B cell (primary cell): ENCODE measurements around the gene CD300LG. TPM values are rescaled to one million over a fixed set of nuclear protein-coding genes. Genes with fewer than 3 reads are reported as not detected.

Source experiments
- ATAC-seq: fragments of 200-7000 bp; cut with Tn5 transposase; one replicate; pipeline ENCODE4 v1.10.0; 2021; ENCODE audit warnings: low read depth, mild to moderate bottlenecking, moderate number of reproducible peaks, moderate library complexity
- CTCF ChIA-PET: fragments of 350-600 bp; sonication (Branson Sonifier 250); formaldehyde crosslinking; loops from one replicate; lab custom pipeline; 2021; ENCODE audit warnings: antibody characterized with exemption, inconsistent platforms; lab: Charles Lee
- POLR2A ChIA-PET: fragments of 350-600 bp; sonication (Branson Sonifier 250); formaldehyde crosslinking; loops from one replicate; lab custom pipeline; 2021; ENCODE audit warnings: antibody characterized with exemption; lab: Charles Lee
- DNase-seq: peaks from one replicate; pipeline ENCODE4 v3.0.0; 2013
- H2AFZ ChIP-seq: 2 replicates; pipeline ENCODE4 v1.6.1; 2012; ENCODE audit warnings: mild to moderate bottlenecking, low read depth, low read length; ENCODE audit not compliant: insufficient read depth, poor library complexity, severe bottlenecking
- H3K27ac ChIP-seq, 2 donors: 1 replicate in 1 of 2; 2 replicates in 1 of 2; pipeline ENCODE4 v1.5.1; 2012 to 2013; ENCODE audit warnings: low read length in 2 of 2, mild to moderate bottlenecking in 2 of 2, moderate library complexity in 1 of 2
- H3K27me3 ChIP-seq, 4 experiments: fragments of 200-600 bp in 1 of 4; sonication (generic) in 1 of 4; replicated peaks in 1 of 4; 1 replicate in 2 of 4; 2 replicates in 2 of 4; pipeline versions ENCODE4 v1.6.1 to v1.7.0; 2013 to 2016; ENCODE audit warnings: low read length in 3 of 4, mild to moderate bottlenecking in 2 of 4, mixed read lengths in 1 of 4, moderate library complexity in 1 of 4; ENCODE audit not compliant: insufficient read depth in 4 of 4, control insufficient read depth in 3 of 4; ENCODE audit errors: control extremely low read depth in 1 of 4
- H3K36me3 ChIP-seq, 2 experiments: replicated peaks in 1 of 2; 1 replicate in 1 of 2; 2 replicates in 1 of 2; pipeline versions ENCODE4 v1.6.1 to v1.7.1; 2013; ENCODE audit warnings: low read length in 1 of 2; ENCODE audit not compliant: insufficient read depth in 2 of 2, control insufficient read depth in 1 of 2; ENCODE audit errors: control extremely low read depth in 1 of 2, extremely low read depth in 1 of 2
- H3K4me1 ChIP-seq, 2 donors: fragments of 200-600 bp in 1 of 2; sonication (generic) in 1 of 2; 1 replicate in 1 of 2; 2 replicates in 1 of 2; pipeline versions ENCODE4 v1.5.1 to v1.6.1; 2013 to 2017; ENCODE audit warnings: low read length in 2 of 2; ENCODE audit not compliant: control insufficient read depth in 2 of 2, insufficient read depth in 2 of 2
- H3K4me2 ChIP-seq: replicated peaks from 2 replicates; pipeline ENCODE3; 2012; ENCODE audit warnings: mild to moderate bottlenecking, low read depth, low read length; ENCODE audit not compliant: poor library complexity, severe bottlenecking
- H3K4me3 ChIP-seq, 5 experiments: fragments of 200-600 bp in 1 of 5; sonication (generic) in 1 of 5; 1 replicate in 3 of 5; 2 replicates in 2 of 5; pipeline versions ENCODE4 v1.5.1 to v1.7.0; 2011 to 2016; ENCODE audit warnings: low read length in 4 of 5, mild to moderate bottlenecking in 4 of 5, low read depth in 2 of 5, control low read depth in 1 of 5, moderate library complexity in 1 of 5; ENCODE audit not compliant: insufficient read depth in 1 of 5; ENCODE audit errors: control extremely low read depth in 1 of 5, extremely low read depth in 1 of 5
- H3K79me2 ChIP-seq: fragments of 200-600 bp; sonication (generic); one replicate; pipeline ENCODE4 v1.6.0; 2016; ENCODE audit warnings: low read length; ENCODE audit not compliant: control insufficient read depth, insufficient read depth
- H3K9ac ChIP-seq: fragments of 200-600 bp; sonication (generic); 2 replicates; pipeline ENCODE4 v1.6.1; 2017; ENCODE audit warnings: mild to moderate bottlenecking, low read length, moderate library complexity
- H3K9me3 ChIP-seq, 3 donors: one replicate each; pipeline versions ENCODE4 v1.6.1 to v1.7.1; 2013; ENCODE audit warnings: low read length in 2 of 3; ENCODE audit not compliant: control insufficient read depth in 2 of 3, insufficient read depth in 1 of 3; ENCODE audit errors: control extremely low read depth in 1 of 3
- H4K20me1 ChIP-seq: 2 replicates; pipeline ENCODE4 v1.6.0; 2012; ENCODE audit warnings: mild to moderate bottlenecking, low read length; ENCODE audit not compliant: insufficient read depth, control insufficient read depth, poor library complexity, severe bottlenecking
- H3K27ac Mint-ChIP-seq: one replicate; pipeline ENCODE4 v1.8.0; 2021; ENCODE audit warnings: mixed read lengths
- H3K27me3 Mint-ChIP-seq: one replicate; pipeline ENCODE4 v1.8.0; 2021; ENCODE audit warnings: mixed read lengths
- H3K4me1 Mint-ChIP-seq: one replicate; pipeline ENCODE4 v1.8.0; 2021; ENCODE audit warnings: mixed read lengths
- H3K4me3 Mint-ChIP-seq: one replicate; pipeline ENCODE4 v1.8.0; 2021; ENCODE audit warnings: mixed read lengths
- H3K9me3 Mint-ChIP-seq: one replicate; pipeline ENCODE4 v1.8.0; 2022; ENCODE audit warnings: mixed read lengths; ENCODE audit not compliant: insufficient read depth
- CTCF ChIP-seq: fragments of 200-600 bp; IDR thresholded peaks from one replicate; pipeline ENCODE4 v1.8.0; 2022; ENCODE audit warnings: antibody characterized with exemption, mild to moderate bottlenecking
- EZH2 ChIP-seq: IDR thresholded peaks from 2 replicates; pipeline ENCODE4 v1.6.1; 2012; ENCODE audit warnings: borderline replicate concordance, low read depth, mild to moderate bottlenecking, moderate library complexity, low read length; ENCODE audit not compliant: insufficient read depth, poor library complexity, severe bottlenecking
- WGBS: methylation state at CpG from one replicate; pipeline ENCODE4 v1.1.5; 2013; ENCODE audit warnings: missing lambda C conversion rate; ENCODE audit not compliant: insufficient coverage; 5-methylcytosine and 5-hydroxymethylcytosine counted together
- intact Hi-C: fragments of 100-400 bp; cut with micrococcal nuclease; formaldehyde crosslinking; loops from one replicate; pipeline ENCODE4 v1.10.0; 2022
- polyA plus RNA-seq: library from polyadenylated mRNA; depleted of rRNA; stranded (reverse); fragments of >200 nt; gene quantifications from 2 replicates; pipeline ENCODE4 v1.2.3, GENCODE V29; 2012
- total RNA-seq, 2 donors: library from RNA; stranded (reverse); fragments of 120-200 nt in 1 of 2; gene quantifications; 1 replicate in 1 of 2; 2 replicates in 1 of 2; pipeline versions ENCODE4 v1.2.3 to v1.2.4, GENCODE V29; 2013 to 2022

CD300LG gene
- total and polyA plus RNA-seq, 2 donors (not counting 1 experiment from before 2014, with no cell fraction given) = not detected

- Histone ChIP-seq H3K27me3 (peaks cover 0 to 8% (median 7%) of the 10 kb centered on the region in 4 experiments), H2AFZ (no peak overlapping the region), H3K36me3 (no peaks in the 10 kb centered on the region), H3K4me1 (no peaks in the 10 kb centered on the region), H3K79me2 (no peaks in the 10 kb centered on the region), H4K20me1 (no peaks in the 10 kb centered on the region), H3K9me3 (peaks cover 0 to 5% (median 2%) of the 10 kb centered on the region in 3 donors), H3K4me2 (no peak overlapping the region), H3K4me3 (no peak overlapping the region), H3K27ac (no peak overlapping the region), H3K9ac (no peak overlapping the region)
- intact Hi-C loops = no loop called here
- WGBS = no CpG with 5 or more reads among the region's 3 CpGs
- no peak for ATAC-seq
- Mint-ChIP-seq H3K9me3 (peaks cover 2% of the 10 kb centered on the region), H3K27ac (no peak overlapping the region), H3K27me3 (peaks cover 41% of the 10 kb centered on the region), H3K4me3 (no peak overlapping the region), H3K4me1 (no peaks in the 10 kb centered on the region)
- POLR2A ChIA-PET = no interaction called here
- no peak for TF ChIP-seq CTCF
- no peak for TF ChIP-seq EZH2
- no peak for DNase-seq
- CTCF ChIA-PET = no interaction called here
Observed at GRCh38 chr17:43801844-43802243, 45.1 kb upstream of the CD300LG start.

- POLR2A ChIA-PET = no interaction called here
- H3K9ac ChIP-seq = no peak overlapping the region
- no peak for TF ChIP-seq EZH2
- TF ChIP-seq CTCF = no peak
- no peaks in the 10 kb centered on the region for H3K79me2 ChIP-seq
- H3K4me3 ChIP-seq = no peak overlapping the region
- H3K36me3 ChIP-seq = no peaks in the 10 kb centered on the region
- DNase-seq (no peak), ATAC-seq (no peak)
- Mint-ChIP-seq H3K4me3 (no peak overlapping the region), H3K27me3 (peaks cover 37% of the 10 kb centered on the region), H3K9me3 (peaks cover 2% of the 10 kb centered on the region), H3K27ac (no peak overlapping the region), H3K4me1 (no peaks in the 10 kb centered on the region)
- CTCF ChIA-PET = no interaction called here
- no peak overlapping the region for H3K4me2 ChIP-seq
- 79% methylated on average over 2 of the region's 4 CpGs for WGBS
- H2AFZ ChIP-seq = no peak overlapping the region
- intact Hi-C loops = no loop called here
- no peaks in the 10 kb centered on the region for H3K4me1 ChIP-seq
- H3K27ac ChIP-seq = no peak overlapping the region
- no peaks in the 10 kb centered on the region for H4K20me1 ChIP-seq
- peaks cover 0 to 8% (median 5%) of the 10 kb centered on the region in 4 experiments for H3K27me3 ChIP-seq
- H3K9me3 ChIP-seq = peaks cover 0 to 5% (median 2%) of the 10 kb centered on the region in 3 donors
Observed at GRCh38 chr17:43803758-43804157, 43.2 kb upstream of the CD300LG start.
